HEK293 (cell line): Measurements from ENCODE around the gene SLC22A12.
A peak's percentile ranks its signal among the peaks of the same experiment; 100 is the strongest.

Source experiments
- CTCF ChIA-PET: fragments of 350-600 bp; formaldehyde crosslinking; extraction: SDS; loops from one replicate; lab custom pipeline; 2021; ENCODE audit warnings: antibody characterized with exemption; lab: Yijun Ruan, JAX
- POLR2A ChIA-PET: fragments of 300-600 bp; formaldehyde crosslinking; extraction: SDS; loops from one replicate; lab custom pipeline; 2020; ENCODE audit warnings: antibody characterized with exemption, inconsistent platforms; lab: Yijun Ruan, JAX
- H3K27ac ChIP-seq: fragments of 200-500 bp; sonication (Bioruptor generic); 2 replicates; pipeline ENCODE4 v1.5.1; 2014; ENCODE audit warnings: low read depth, low read length, control low read depth, inconsistent platforms; ENCODE audit errors: extremely low read depth
- H3K36me3 ChIP-seq, 2 experiments: fragments of 200-500 bp in 1 of 2; sonication (Bioruptor generic) in 1 of 2; 1 replicate in 1 of 2; 2 replicates in 1 of 2; pipeline ENCODE4 v1.5.1; 2014 to 2017; ENCODE audit warnings: inconsistent platforms in 2 of 2, low read length in 2 of 2; ENCODE audit not compliant: control insufficient read depth in 2 of 2, insufficient read depth in 1 of 2
- H3K4me1 ChIP-seq: fragments of 200-500 bp; sonication (Bioruptor generic); 2 replicates; pipeline ENCODE4 v1.5.1; 2014; ENCODE audit warnings: mild to moderate bottlenecking, low read length, inconsistent platforms; ENCODE audit not compliant: control insufficient read depth, insufficient read depth
- H3K4me3 ChIP-seq: 2 replicates; pipeline ENCODE4 v1.5.1; 2011; ENCODE audit warnings: low read depth, mild to moderate bottlenecking, control low read depth, low read length, moderate library complexity
- H3K9me3 ChIP-seq: fragments of 200-500 bp; sonication (Bioruptor generic); 2 replicates; pipeline ENCODE4 v1.5.1; 2014; ENCODE audit warnings: low read depth, low read length, inconsistent platforms; ENCODE audit not compliant: control insufficient read depth, insufficient read depth
- EGR2 ChIP-seq: fragments of 450-650 bp; formaldehyde crosslinking; IDR thresholded peaks from 2 replicates; pipeline ENCODE4 v1.5.1; 2016; ENCODE audit warnings: low read depth, missing biosample characterization, missing genetic modification characterization
- HOXC10 ChIP-seq: sonication (generic); formaldehyde crosslinking; IDR thresholded peaks from 2 replicates; pipeline ENCODE4 v1.8.1; 2023; ENCODE audit warnings: mild to moderate bottlenecking, missing genetic modification reagents
- HOXD13 ChIP-seq: sonication (generic); formaldehyde crosslinking; IDR thresholded peaks from 2 replicates; pipeline ENCODE4 v1.8.0; 2022; ENCODE audit warnings: missing genetic modification reagents, borderline replicate concordance
- MYNN ChIP-seq: fragments of 450-650 bp; formaldehyde crosslinking; IDR thresholded peaks from 2 replicates; pipeline ENCODE4 v1.5.1; 2016; ENCODE audit warnings: missing biosample characterization, missing genetic modification characterization, borderline replicate concordance
- SETDB1 ChIP-seq: IDR thresholded peaks from one replicate; pipeline ENCODE4 v1.6.1; 2017; ENCODE audit warnings: mild to moderate bottlenecking, low read length, moderate library complexity, mixed read lengths; ENCODE audit not compliant: insufficient read length
- TSHZ1 ChIP-seq: fragments of 450-650 bp; formaldehyde crosslinking; IDR thresholded peaks from 2 replicates; pipeline ENCODE4 v1.5.1; 2016; ENCODE audit warnings: missing biosample characterization, missing genetic modification characterization, borderline replicate concordance
- ZBTB17 ChIP-seq: fragments of 450-650 bp; formaldehyde crosslinking; IDR thresholded peaks from 2 replicates; pipeline ENCODE4 v1.5.1; 2016; ENCODE audit warnings: missing biosample characterization, missing genetic modification characterization
- ZEB2 ChIP-seq: fragments of 450-650 bp; formaldehyde crosslinking; IDR thresholded peaks from 2 replicates; pipeline ENCODE4 v1.5.1; 2016; ENCODE audit warnings: missing biosample characterization, missing genetic modification characterization
- ZNF2 ChIP-seq: fragments of 450-650 bp; formaldehyde crosslinking; IDR thresholded peaks from 2 replicates; pipeline ENCODE4 v1.5.1; 2016; ENCODE audit warnings: missing biosample characterization, missing genetic modification characterization
- ZNF221 ChIP-seq: fragments of 450-650 bp; formaldehyde crosslinking; IDR thresholded peaks from 2 replicates; pipeline ENCODE4 v1.5.1; 2017; ENCODE audit warnings: missing biosample characterization, missing genetic modification characterization, borderline replicate concordance
- ZNF239 ChIP-seq: fragments of 450-650 bp; formaldehyde crosslinking; IDR thresholded peaks from 2 replicates; pipeline ENCODE4 v1.5.1; 2016; ENCODE audit warnings: missing biosample characterization, missing genetic modification characterization
- ZNF266 ChIP-seq: fragments of 450-650 bp; formaldehyde crosslinking; IDR thresholded peaks from 2 replicates; pipeline ENCODE4 v1.5.1; 2016; ENCODE audit warnings: missing biosample characterization, missing genetic modification characterization, low read depth
- ZNF366 ChIP-seq: fragments of 450-650 bp; formaldehyde crosslinking; conservative IDR thresholded peaks from 2 replicates; pipeline ENCODE4 v1.5.1; 2016; ENCODE audit warnings: missing biosample characterization, missing genetic modification characterization
- ZNF391 ChIP-seq: fragments of 450-650 bp; formaldehyde crosslinking; IDR thresholded peaks from 2 replicates; pipeline ENCODE4 v1.5.1; 2016; ENCODE audit warnings: low read depth, missing biosample characterization, missing genetic modification characterization, borderline replicate concordance
- ZNF423 ChIP-seq: fragments of 450-650 bp; formaldehyde crosslinking; IDR thresholded peaks from 2 replicates; pipeline ENCODE4 v1.5.1; 2016; ENCODE audit warnings: missing biosample characterization, missing genetic modification characterization
- ZNF433 ChIP-seq: fragments of 450-650 bp; formaldehyde crosslinking; IDR thresholded peaks from 2 replicates; pipeline ENCODE4 v1.5.1; 2016; ENCODE audit warnings: missing biosample characterization, missing genetic modification characterization, low read depth
- ZNF514 ChIP-seq: fragments of 450-650 bp; formaldehyde crosslinking; IDR thresholded peaks from 2 replicates; pipeline ENCODE4 v1.5.1; 2016; ENCODE audit warnings: missing biosample characterization, missing genetic modification characterization
- ZNF596 ChIP-seq: fragments of 450-650 bp; IDR thresholded peaks from 2 replicates; pipeline ENCODE4 v1.5.0; 2018; ENCODE audit warnings: missing biosample characterization, mild to moderate bottlenecking, missing genetic modification characterization, moderate library complexity
- ZNF623 ChIP-seq: fragments of 450-650 bp; formaldehyde crosslinking; IDR thresholded peaks from 2 replicates; pipeline ENCODE4 v1.5.1; 2016; ENCODE audit warnings: missing biosample characterization, missing genetic modification characterization
- TF ChIP-seq, protein P1 (sequence below): fragments of 450-650 bp; formaldehyde crosslinking; IDR thresholded peaks from 2 replicates; pipeline ENCODE4 v1.5.1; 2016; ENCODE audit warnings: missing biosample characterization, missing genetic modification characterization
- TF ChIP-seq, protein P2 (sequence below): fragments of 450-650 bp; formaldehyde crosslinking; IDR thresholded peaks from 2 replicates; pipeline ENCODE4 v1.5.0; 2017; ENCODE audit warnings: missing biosample characterization, missing genetic modification characterization, borderline replicate concordance
- TF ChIP-seq, protein P3 (sequence below): fragments of 450-650 bp; formaldehyde crosslinking; IDR thresholded peaks from 2 replicates; pipeline ENCODE4 v1.5.1; 2017; ENCODE audit warnings: missing biosample characterization, missing genetic modification characterization
- TF ChIP-seq, protein P4 (sequence below): fragments of 450-650 bp; formaldehyde crosslinking; IDR thresholded peaks from 2 replicates; pipeline ENCODE4 v1.5.1; 2016; ENCODE audit warnings: missing biosample characterization, missing genetic modification characterization

SLC22A12 gene

GRCh38 chr11:64577202-64577601 is 13.8 kb upstream of the SLC22A12 start:
- no peaks in the 10 kb centered on the region for H3K9me3 ChIP-seq
- no peaks in the 10 kb centered on the region for H3K36me3 ChIP-seq
- CTCF ChIA-PET = interaction anchor here (0.6 to 1.6 kb wide), 2 partner anchors 53 to 62 kb away, joined by 3 to 6 read pairs; no protein-coding TSS in a partner anchor
- POLR2A ChIA-PET = no interaction called here
- no peak overlapping the region for H3K27ac ChIP-seq
- H3K4me3 ChIP-seq = no peak overlapping the region
- no peaks in the 10 kb centered on the region for H3K4me1 ChIP-seq
- TF ChIP-seq SETDB1 (no peak), HOXC10 (CRISPR knock-in tag) (no peak), ZNF623 (tag by site-specific recombination) (no peak), ZNF391 (no peak), ZEB2 (tag by site-specific recombination) (no peak), ZNF423 (tag by site-specific recombination) (no peak), ZNF221 (tag by site-specific recombination) (no peak), ZNF366 (tag by site-specific recombination) (peak; percentile 96), EGR2 (tag by site-specific recombination) (no peak), ZNF514 (tag by site-specific recombination) (no peak), ZNF266 (tag by site-specific recombination) (0 out of 2 replicates have a peak, but pooled peaks have one; percentile 15), ZNF596 (tag by site-specific recombination) (no peak), ZNF239 (no peak), TSHZ1 (tag by site-specific recombination) (no peak), ZNF2 (tag by site-specific recombination) (no peak), MYNN (tag by site-specific recombination) (no peak), ZBTB17 (tag by site-specific recombination) (peak; percentile 75), ZNF433 (tag by site-specific recombination) (no peak), HOXD13 (CRISPR knock-in tag) (no peak)
- TF ChIP-seq, protein P1, sequence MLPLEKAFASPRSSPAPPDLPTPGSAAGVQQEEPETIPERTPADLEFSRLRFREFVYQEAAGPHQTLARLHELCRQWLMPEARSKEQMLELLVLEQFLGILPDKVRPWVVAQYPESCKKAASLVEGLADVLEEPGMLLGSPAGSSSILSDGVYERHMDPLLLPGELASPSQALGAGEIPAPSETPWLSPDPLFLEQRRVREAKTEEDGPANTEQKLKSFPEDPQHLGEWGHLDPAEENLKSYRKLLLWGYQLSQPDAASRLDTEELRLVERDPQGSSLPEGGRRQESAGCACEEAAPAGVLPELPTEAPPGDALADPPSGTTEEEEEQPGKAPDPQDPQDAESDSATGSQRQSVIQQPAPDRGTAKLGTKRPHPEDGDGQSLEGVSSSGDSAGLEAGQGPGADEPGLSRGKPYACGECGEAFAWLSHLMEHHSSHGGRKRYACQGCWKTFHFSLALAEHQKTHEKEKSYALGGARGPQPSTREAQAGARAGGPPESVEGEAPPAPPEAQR (tag by site-specific recombination) = no peak
- TF ChIP-seq, protein P2, sequence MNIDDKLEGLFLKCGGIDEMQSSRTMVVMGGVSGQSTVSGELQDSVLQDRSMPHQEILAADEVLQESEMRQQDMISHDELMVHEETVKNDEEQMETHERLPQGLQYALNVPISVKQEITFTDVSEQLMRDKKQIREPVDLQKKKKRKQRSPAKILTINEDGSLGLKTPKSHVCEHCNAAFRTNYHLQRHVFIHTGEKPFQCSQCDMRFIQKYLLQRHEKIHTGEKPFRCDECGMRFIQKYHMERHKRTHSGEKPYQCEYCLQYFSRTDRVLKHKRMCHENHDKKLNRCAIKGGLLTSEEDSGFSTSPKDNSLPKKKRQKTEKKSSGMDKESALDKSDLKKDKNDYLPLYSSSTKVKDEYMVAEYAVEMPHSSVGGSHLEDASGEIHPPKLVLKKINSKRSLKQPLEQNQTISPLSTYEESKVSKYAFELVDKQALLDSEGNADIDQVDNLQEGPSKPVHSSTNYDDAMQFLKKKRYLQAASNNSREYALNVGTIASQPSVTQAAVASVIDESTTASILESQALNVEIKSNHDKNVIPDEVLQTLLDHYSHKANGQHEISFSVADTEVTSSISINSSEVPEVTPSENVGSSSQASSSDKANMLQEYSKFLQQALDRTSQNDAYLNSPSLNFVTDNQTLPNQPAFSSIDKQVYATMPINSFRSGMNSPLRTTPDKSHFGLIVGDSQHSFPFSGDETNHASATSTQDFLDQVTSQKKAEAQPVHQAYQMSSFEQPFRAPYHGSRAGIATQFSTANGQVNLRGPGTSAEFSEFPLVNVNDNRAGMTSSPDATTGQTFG (tag by site-specific recombination) = 0 out of 2 replicates have a peak, but pooled peaks have one; percentile 59
- TF ChIP-seq, protein P3, sequence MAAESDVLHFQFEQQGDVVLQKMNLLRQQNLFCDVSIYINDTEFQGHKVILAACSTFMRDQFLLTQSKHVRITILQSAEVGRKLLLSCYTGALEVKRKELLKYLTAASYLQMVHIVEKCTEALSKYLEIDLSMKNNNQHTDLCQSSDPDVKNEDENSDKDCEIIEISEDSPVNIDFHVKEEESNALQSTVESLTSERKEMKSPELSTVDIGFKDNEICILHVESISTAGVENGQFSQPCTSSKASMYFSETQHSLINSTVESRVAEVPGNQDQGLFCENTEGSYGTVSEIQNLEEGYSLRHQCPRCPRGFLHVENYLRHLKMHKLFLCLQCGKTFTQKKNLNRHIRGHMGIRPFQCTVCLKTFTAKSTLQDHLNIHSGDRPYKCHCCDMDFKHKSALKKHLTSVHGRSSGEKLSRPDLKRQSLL (tag by site-specific recombination) = no peak
- TF ChIP-seq, protein P4, sequence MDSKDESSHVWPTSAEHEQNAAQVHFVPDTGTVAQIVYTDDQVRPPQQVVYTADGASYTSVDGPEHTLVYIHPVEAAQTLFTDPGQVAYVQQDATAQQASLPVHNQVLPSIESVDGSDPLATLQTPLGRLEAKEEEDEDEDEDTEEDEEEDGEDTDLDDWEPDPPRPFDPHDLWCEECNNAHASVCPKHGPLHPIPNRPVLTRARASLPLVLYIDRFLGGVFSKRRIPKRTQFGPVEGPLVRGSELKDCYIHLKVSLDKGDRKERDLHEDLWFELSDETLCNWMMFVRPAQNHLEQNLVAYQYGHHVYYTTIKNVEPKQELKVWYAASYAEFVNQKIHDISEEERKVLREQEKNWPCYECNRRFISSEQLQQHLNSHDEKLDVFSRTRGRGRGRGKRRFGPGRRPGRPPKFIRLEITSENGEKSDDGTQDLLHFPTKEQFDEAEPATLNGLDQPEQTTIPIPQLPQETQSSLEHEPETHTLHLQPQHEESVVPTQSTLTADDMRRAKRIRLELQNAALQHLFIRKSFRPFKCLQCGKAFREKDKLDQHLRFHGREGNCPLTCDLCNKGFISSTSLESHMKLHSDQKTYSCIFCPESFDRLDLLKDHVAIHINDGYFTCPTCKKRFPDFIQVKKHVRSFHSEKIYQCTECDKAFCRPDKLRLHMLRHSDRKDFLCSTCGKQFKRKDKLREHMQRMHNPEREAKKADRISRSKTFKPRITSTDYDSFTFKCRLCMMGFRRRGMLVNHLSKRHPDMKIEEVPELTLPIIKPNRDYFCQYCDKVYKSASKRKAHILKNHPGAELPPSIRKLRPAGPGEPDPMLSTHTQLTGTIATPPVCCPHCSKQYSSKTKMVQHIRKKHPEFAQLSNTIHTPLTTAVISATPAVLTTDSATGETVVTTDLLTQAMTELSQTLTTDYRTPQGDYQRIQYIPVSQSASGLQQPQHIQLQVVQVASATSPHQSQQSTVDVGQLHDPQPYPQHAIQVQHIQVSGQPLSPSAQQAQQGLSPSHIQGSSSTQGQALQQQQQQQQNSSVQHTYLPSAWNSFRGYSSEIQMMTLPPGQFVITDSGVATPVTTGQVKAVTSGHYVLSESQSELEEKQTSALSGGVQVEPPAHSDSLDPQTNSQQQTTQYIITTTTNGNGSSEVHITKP (tag by site-specific recombination) = no peak
